GM18858 (cell line): ENCODE results near the gene LDLRAD4.
A peak's percentile ranks its signal among the peaks of the same experiment; 100 is the strongest.
"Not testable (repeated sequence)": the region's sequence is repeated elsewhere in the genome, so short reads cannot be mapped to it uniquely, and the experiment has no call there.

Experiments used
- ATAC-seq: cut with Tn5 transposase; IDR thresholded peaks from one replicate; pipeline ENCODE4 v1.9.1; 2021; ENCODE audit not compliant: unreplicated experiment

LDLRAD4 gene

GRCh38 chr18:13476312-13476711, 257.8 kb downstream of the LDLRAD4 start:
- not testable (repeated sequence) for ATAC-seq

GRCh38 chr18:13477147-13477683, 258.7 kb downstream of the LDLRAD4 start:
- no peak for ATAC-seq

- no peak for ATAC-seq
Observed at GRCh38 chr18:13480571-13481255, 262.2 kb downstream of the LDLRAD4 start.

GRCh38 chr18:13481331-13481730, 262.8 kb downstream of the LDLRAD4 start:
- no peak for ATAC-seq

- peak; percentile 91 for ATAC-seq
Observed at GRCh38 chr18:13481820-13482617, 263.5 kb downstream of the LDLRAD4 start.

GRCh38 chr18:13482618-13482945, 264.0 kb downstream of the LDLRAD4 start:
- ATAC-seq: no peak

- ATAC-seq: no peak
Observed at GRCh38 chr18:13483316-13484270, 265.0 kb downstream of the LDLRAD4 start.

- ATAC-seq: no peak
Observed at GRCh38 chr18:13485182-13485581, 266.6 kb downstream of the LDLRAD4 start.

- no peak for ATAC-seq
Observed at GRCh38 chr18:13485604-13486003, 267.0 kb downstream of the LDLRAD4 start.

- no peak for ATAC-seq
Observed at GRCh38 chr18:13486284-13486683, 267.7 kb downstream of the LDLRAD4 start.

GRCh38 chr18:13486686-13487085, 268.1 kb downstream of the LDLRAD4 start:
- no peak for ATAC-seq

- ATAC-seq: no peak
Observed at GRCh38 chr18:13487237-13487636, 268.7 kb downstream of the LDLRAD4 start.

GRCh38 chr18:13488281-13488929, 269.8 kb downstream of the LDLRAD4 start:
- no peak for ATAC-seq

GRCh38 chr18:13489303-13489702, 270.7 kb downstream of the LDLRAD4 start:
- not testable (repeated sequence) for ATAC-seq

GRCh38 chr18:13491138-13491537, 272.6 kb downstream of the LDLRAD4 start:
- ATAC-seq: no peak

- no peak for ATAC-seq
Observed at GRCh38 chr18:13492314-13492713, 273.8 kb downstream of the LDLRAD4 start.

- ATAC-seq: no peak
Observed at GRCh38 chr18:13493079-13493478, 274.5 kb downstream of the LDLRAD4 start.

- no peak for ATAC-seq
Observed at GRCh38 chr18:13493725-13494124, 275.2 kb downstream of the LDLRAD4 start.

GRCh38 chr18:13494871-13495445, 276.4 kb downstream of the LDLRAD4 start:
- ATAC-seq: no peak

GRCh38 chr18:13495961-13496360, 277.4 kb downstream of the LDLRAD4 start:
- ATAC-seq: no peak
